ENCODE measurements around the gene MYZAP. TPM values are rescaled to one million over a fixed set of nuclear protein-coding genes. Genes with fewer than 3 reads are reported as not detected.

MYZAP gene
- total and polyA plus RNA-seq, 10 of the 15 experiments (the other 5 are each of a cell fraction or from before 2014, with no cell fraction given), result not detected

DNA sequence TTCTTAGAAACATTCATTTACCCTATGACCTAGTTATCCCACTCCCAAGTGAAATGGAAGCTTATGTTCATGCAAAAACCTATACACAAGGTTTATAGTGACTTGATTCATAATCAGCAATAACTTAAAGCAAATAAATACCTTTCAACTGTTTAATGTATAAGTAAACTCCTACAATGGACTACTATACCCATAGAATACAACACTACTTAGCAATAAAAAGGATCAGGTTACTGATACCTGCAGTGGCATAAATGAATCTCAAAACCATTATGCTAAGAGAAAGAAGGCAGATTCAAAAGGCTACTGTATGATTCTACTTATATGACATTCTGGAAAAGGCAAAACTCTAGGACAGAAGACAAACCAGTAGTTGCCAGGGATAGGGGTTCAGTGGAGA is 106.5 kb downstream of the MYZAP start:
- no peaks in the 10 kb centered on the region for H3K4me1 ChIP-seq (ENCODE audit: control insufficient read depth, insufficient read depth, low read length)
- in situ Hi-C loops (cut with MboI) (no loop called here), intact Hi-C loops (cut with micrococcal nuclease; ENCODE audit: unreplicated experiment) (no loop called here)
- ATAC-seq, result no peak
- H3K36me3 ChIP-seq (ENCODE audit: control insufficient read depth in 2 of 2, insufficient read depth in 2 of 2, low read length in 1 of 2), result no peaks in the 10 kb centered on the region
- no TSS peak for BruUV-seq (replicated peaks)
- TF ChIP-seq RBBP5 (conservative IDR thresholded peaks at IDR 0.05) (no peak), CBFB (IDR thresholded peaks at IDR 0.05; ENCODE audit: low read depth) (no peak), SPI1 (IDR thresholded peaks at IDR 0.05; ENCODE audit: borderline replicate concordance, insufficient read depth, low read depth, low read length) (no peak), YY1 (IDR thresholded peaks at IDR 0.05; ENCODE audit: low read depth, low read length) (no peak), HCFC1 (IDR thresholded peaks at IDR 0.05; ENCODE audit: low read length) (no peak), KAT2A (conservative IDR thresholded peaks at IDR 0.05; ENCODE audit: control insufficient read depth, low read depth, low read length) (no peak), YBX1 (IDR thresholded peaks at IDR 0.05) (no peak), SMARCA5 (IDR thresholded peaks at IDR 0.05) (no peak), NR2F1 (conservative IDR thresholded peaks at IDR 0.05) (no peak), ZNF217 (IDR thresholded peaks at IDR 0.05) (no peak), PAX8 (IDR thresholded peaks at IDR 0.05) (no peak), IKZF1 (conservative IDR thresholded peaks at IDR 0.05) (no peak), NRF1 (conservative IDR thresholded peaks at IDR 0.05; ENCODE audit: low read depth, low read length) (no peak), NFYA (IDR thresholded peaks at IDR 0.05; ENCODE audit: borderline replicate concordance, low read depth, low read length) (no peak), ESRRA (IDR thresholded peaks at IDR 0.05; ENCODE audit: low read length) (no peak), GATAD2B (conservative IDR thresholded peaks at IDR 0.05; ENCODE audit: low read depth) (no peak)
- TF ChIP-seq, protein P1, sequence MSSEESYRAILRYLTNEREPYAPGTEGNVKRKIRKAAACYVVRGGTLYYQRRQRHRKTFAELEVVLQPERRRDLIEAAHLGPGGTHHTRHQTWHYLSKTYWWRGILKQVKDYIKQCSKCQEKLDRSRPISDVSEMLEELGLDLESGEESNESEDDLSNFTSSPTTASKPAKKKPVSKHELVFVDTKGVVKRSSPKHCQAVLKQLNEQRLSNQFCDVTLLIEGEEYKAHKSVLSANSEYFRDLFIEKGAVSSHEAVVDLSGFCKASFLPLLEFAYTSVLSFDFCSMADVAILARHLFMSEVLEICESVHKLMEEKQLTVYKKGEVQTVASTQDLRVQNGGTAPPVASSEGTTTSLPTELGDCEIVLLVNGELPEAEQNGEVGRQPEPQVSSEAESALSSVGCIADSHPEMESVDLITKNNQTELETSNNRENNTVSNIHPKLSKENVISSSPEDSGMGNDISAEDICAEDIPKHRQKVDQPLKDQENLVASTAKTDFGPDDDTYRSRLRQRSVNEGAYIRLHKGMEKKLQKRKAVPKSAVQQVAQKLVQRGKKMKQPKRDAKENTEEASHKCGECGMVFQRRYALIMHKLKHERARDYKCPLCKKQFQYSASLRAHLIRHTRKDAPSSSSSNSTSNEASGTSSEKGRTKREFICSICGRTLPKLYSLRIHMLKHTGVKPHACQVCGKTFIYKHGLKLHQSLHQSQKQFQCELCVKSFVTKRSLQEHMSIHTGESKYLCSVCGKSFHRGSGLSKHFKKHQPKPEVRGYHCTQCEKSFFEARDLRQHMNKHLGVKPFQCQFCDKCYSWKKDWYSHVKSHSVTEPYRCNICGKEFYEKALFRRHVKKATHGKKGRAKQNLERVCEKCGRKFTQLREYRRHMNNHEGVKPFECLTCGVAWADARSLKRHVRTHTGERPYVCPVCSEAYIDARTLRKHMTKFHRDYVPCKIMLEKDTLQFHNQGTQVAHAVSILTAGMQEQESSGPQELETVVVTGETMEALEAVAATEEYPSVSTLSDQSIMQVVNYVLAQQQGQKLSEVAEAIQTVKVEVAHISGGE (CRISPR knock-in tag; IDR thresholded peaks at IDR 0.05), result no peak
- TF ChIP-seq, protein P2, sequence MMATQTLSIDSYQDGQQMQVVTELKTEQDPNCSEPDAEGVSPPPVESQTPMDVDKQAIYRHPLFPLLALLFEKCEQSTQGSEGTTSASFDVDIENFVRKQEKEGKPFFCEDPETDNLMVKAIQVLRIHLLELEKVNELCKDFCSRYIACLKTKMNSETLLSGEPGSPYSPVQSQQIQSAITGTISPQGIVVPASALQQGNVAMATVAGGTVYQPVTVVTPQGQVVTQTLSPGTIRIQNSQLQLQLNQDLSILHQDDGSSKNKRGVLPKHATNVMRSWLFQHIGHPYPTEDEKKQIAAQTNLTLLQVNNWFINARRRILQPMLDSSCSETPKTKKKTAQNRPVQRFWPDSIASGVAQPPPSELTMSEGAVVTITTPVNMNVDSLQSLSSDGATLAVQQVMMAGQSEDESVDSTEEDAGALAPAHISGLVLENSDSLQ (IDR thresholded peaks at IDR 0.05), result no peak
- no peak for DNase-seq (ENCODE audit: low read depth, low spot score)
- no peak for FAIRE-seq
- no peaks in the 10 kb centered on the region for H4K20me1 ChIP-seq (ENCODE audit: control insufficient read depth, insufficient read depth)
- no peak overlapping the region for H2AFZ ChIP-seq (ENCODE audit: control insufficient read depth, low read depth, low read length)
- H3K79me2 ChIP-seq (ENCODE audit: control insufficient read depth, insufficient read depth, low read length), result no peaks in the 10 kb centered on the region
- no peak overlapping the region for H3K9ac ChIP-seq (ENCODE audit: control insufficient read depth, insufficient read depth, low read length)
- H3K27me3 ChIP-seq (replicated peaks in 1 of 2; ENCODE audit: control insufficient read depth in 2 of 2, insufficient read depth in 2 of 2, low read length in 1 of 2), result no peaks in the 10 kb centered on the region
- no peak overlapping the region for H3K4me2 ChIP-seq (ENCODE audit: control insufficient read depth, insufficient read depth)
- CTCF ChIA-PET, result no interaction called here
- no peak overlapping the region for H3K4me3 ChIP-seq
- no peak overlapping the region for H3K27ac ChIP-seq (ENCODE audit: control insufficient read depth, insufficient read depth)
- POLR2A ChIA-PET, result no interaction called here
- H3K9me3 ChIP-seq (replicated peaks; ENCODE audit: control insufficient read depth, insufficient read depth, low read length), result no peaks in the 10 kb centered on the region
- RAD21 ChIA-PET (ENCODE audit: unreplicated experiment), result no interaction called here
- SMC1A ChIA-PET (ENCODE audit: uncharacterized antibody, unreplicated experiment), result no interaction called here

Measured in GM12878 (cell line).